Kidney (tissue), 14 donors: ENCODE results near the gene SOX12. TPM values are rescaled to one million over a fixed set of nuclear protein-coding genes. Genes with fewer than 3 reads are reported as not detected.
"Not testable (repeated sequence)": the region's sequence is repeated elsewhere in the genome, so short reads cannot be mapped to it uniquely, and the experiment has no call there.

Experiments
- DNase-seq, 5 donors: peaks; one replicate each; pipeline ENCODE4 v3.0.0-alpha.2; 2013 to 2020
- FAIRE-seq: peaks from 2 replicates; lab custom pipeline; 2012; peaks lifted over from hg19 to GRCh38; lab: Jason Lieb, UNC
- H3K27ac ChIP-seq, 2 donors: one replicate each; pipeline ENCODE4 v1.7.0; 2013; ENCODE audit warnings: low read depth in 2 of 2, low read length in 2 of 2, inconsistent platforms in 1 of 2
- H3K27me3 ChIP-seq: one replicate; pipeline ENCODE4 v1.7.1; 2013; ENCODE audit warnings: low read length, inconsistent platforms; ENCODE audit not compliant: control insufficient read depth, insufficient read depth
- H3K36me3 ChIP-seq, 3 donors: one replicate each; pipeline versions ENCODE4 v1.7.0 to v1.7.1; 2013; ENCODE audit warnings: low read length in 3 of 3, control low read depth in 1 of 3, inconsistent platforms in 1 of 3; ENCODE audit not compliant: insufficient read depth in 3 of 3, control insufficient read depth in 2 of 3
- H3K4me1 ChIP-seq, 3 donors: one replicate each; pipeline versions ENCODE4 v1.7.0 to v1.7.1; 2013; ENCODE audit warnings: low read length in 3 of 3, inconsistent platforms in 1 of 3, low read depth in 1 of 3; ENCODE audit not compliant: control insufficient read depth in 2 of 3, insufficient read depth in 2 of 3
- H3K4me3 ChIP-seq, 3 donors: one replicate each; pipeline versions ENCODE4 v1.7.0 to v1.8.1; 2013; ENCODE audit warnings: low read length in 3 of 3, control low read depth in 1 of 3, inconsistent platforms in 1 of 3
- H3K9ac ChIP-seq, 3 donors: one replicate each; pipeline versions ENCODE4 v1.7.0 to v1.7.1; 2013; ENCODE audit warnings: low read length in 3 of 3, control low read depth in 1 of 3, inconsistent platforms in 1 of 3
- H3K9me3 ChIP-seq, 3 donors: one replicate each; pipeline versions ENCODE4 v1.7.0 to v1.7.1; 2013; ENCODE audit warnings: low read length in 3 of 3, control low read depth in 1 of 3, inconsistent platforms in 1 of 3; ENCODE audit not compliant: control insufficient read depth in 2 of 3, insufficient read depth in 1 of 3
- CTCF ChIP-seq: IDR thresholded peaks from 3 replicates; pipeline ENCODE4 v1.5.1; 2012; ENCODE audit warnings: mild to moderate bottlenecking, moderate library complexity, borderline replicate concordance; ENCODE audit not compliant: insufficient read depth; ENCODE audit errors: extremely low read depth
- intact Hi-C: fragments of 100-400 bp; cut with DNase I; formaldehyde crosslinking; loops from one replicate; pipeline ENCODE4 v1.11.1; 2022
- polyA plus RNA-seq: library from polyadenylated mRNA; stranded (reverse); fragments of 350-450 nt; fragmentation: Illumina TruSeq; extraction: RNeasy Lipid Tissue Mini Kit (QIAGEN cat#74804); gene quantifications from one replicate; pipeline ENCODE4 v1.2.3, GENCODE V29; 2014; ENCODE audit warnings: low read depth, low replicate concordance; ENCODE audit not compliant: insufficient read depth
- total RNA-seq: library from RNA; stranded (reverse); fragmentation: NEBNext Ultra II Directional; extraction: Animal tissue kit (Norgen Biotek cat#: 25700); gene quantifications from one replicate; pipeline ENCODE4 v1.2.1, GENCODE V29; 2021
- donor health status: control.
- donor health status: control.
- donor health status: control.
- donor health status: control.
- donor health status: control.
- donor health status: DM: yes; HTN: yes; CAD: no.
- donor health status: Normal renal cell carcinoma (clear cell type).

The SOX12 gene
- total and polyA plus RNA-seq, 2 donors from 2014 or later: 11.3 to 12.7 TPM

- Histone ChIP-seq H3K36me3 (peaks cover 0 to 4% (median 0%) of the 10 kb centered on the region in 3 donors), H3K9ac (no peak overlapping the region), H3K27ac (no peak overlapping the region), H3K9me3 (no peaks in the 10 kb centered on the region), H3K4me3 (no peak overlapping the region), H3K4me1 (peaks cover 0 to 10% (median 5%) of the 10 kb centered on the region in 3 donors), H3K27me3 (no peaks in the 10 kb centered on the region)
- intact Hi-C loops: no loop called here
- no peak for TF ChIP-seq CTCF
- DNase-seq (no peak), FAIRE-seq (no peak)
Measured at GRCh38 chr20:353166-353565, 27.8 kb downstream of the SOX12 start.

GRCh38 chr20:354298-354977, 29.1 kb downstream of the SOX12 start:
- Histone ChIP-seq H3K9me3 (no peaks in the 10 kb centered on the region), H3K27me3 (no peaks in the 10 kb centered on the region), H3K27ac (no peak overlapping the region), H3K9ac (no peak overlapping the region), H3K4me3 (no peak overlapping the region), H3K4me1 (no peaks in the 10 kb centered on the region), H3K36me3 (peaks cover 0 to 4% (median 0%) of the 10 kb centered on the region in 3 donors)
- DNase-seq: peak; percentile 83 to 92 (median 86)
- intact Hi-C loops: no loop called here
- TF ChIP-seq CTCF: peak; percentile 95
- FAIRE-seq: no peak

GRCh38 chr20:356154-356553, 30.8 kb downstream of the SOX12 start:
- not testable (repeated sequence) for H3K9ac ChIP-seq, H3K4me1 ChIP-seq, DNase-seq, H3K4me3 ChIP-seq, FAIRE-seq, H3K36me3 ChIP-seq, H3K27me3 ChIP-seq, H3K27ac ChIP-seq, H3K9me3 ChIP-seq
- intact Hi-C loops: loop anchor here (5.0 kb wide), 1 partner anchor 121 kb away; no protein-coding TSS in a partner anchor

- TF ChIP-seq CTCF: no peak
- H3K4me3 ChIP-seq: no peak overlapping the region
- FAIRE-seq: no peak
- intact Hi-C loops: loop anchor here (5.0 kb wide), 1 partner anchor 121 kb away; no protein-coding TSS in a partner anchor
- no peaks in the 10 kb centered on the region for H3K27me3 ChIP-seq
- H3K9ac ChIP-seq: no peak overlapping the region
- no peak overlapping the region for H3K27ac ChIP-seq
- H3K9me3 ChIP-seq: no peaks in the 10 kb centered on the region
- H3K36me3 ChIP-seq: peaks cover 0 to 4% (median 0%) of the 10 kb centered on the region in 3 donors
- H3K4me1 ChIP-seq: no peaks in the 10 kb centered on the region
- DNase-seq: no peak
Measured at GRCh38 chr20:356745-357144, 31.4 kb downstream of the SOX12 start.
